Measurements from ENCODE around the gene XYLT1. TPM values are rescaled to one million over a fixed set of nuclear protein-coding genes. Genes with fewer than 3 reads are reported as not detected.

Gene XYLT1
- polyA plus RNA-seq, 1 of the 3 experiments (the other 2 are of a cell fraction), result 17.6 TPM

DNA sequence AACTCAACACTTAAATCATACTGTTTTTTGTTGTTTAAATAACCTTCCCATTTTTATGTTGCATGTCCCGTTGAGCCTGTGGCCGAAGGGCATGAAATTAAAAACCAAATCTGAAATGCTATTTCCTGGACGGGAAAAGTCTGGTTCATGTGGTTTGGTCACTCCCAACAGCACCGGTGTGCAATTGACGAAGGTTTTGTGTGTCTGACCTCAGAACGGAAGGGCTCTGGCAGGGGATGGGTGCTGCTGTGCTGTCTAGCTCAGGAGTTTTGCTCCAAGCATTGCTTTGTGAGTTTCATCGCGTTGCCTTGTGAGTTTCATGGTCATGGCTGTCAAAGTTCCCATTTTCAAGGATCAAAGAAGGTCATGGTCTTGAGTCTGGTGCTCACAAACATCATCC lies 363.3 kb downstream of the XYLT1 start:
- no peaks in the 10 kb centered on the region for H3K9me3 ChIP-seq
- no peak for DNase-seq
- POLR2A ChIA-PET, result no interaction called here
- peaks cover 8 to 27% of the 10 kb centered on the region in 2 experiments for H3K36me3 ChIP-seq (replicated peaks in 1 of 2; ENCODE audit: control insufficient read depth in 1 of 2, insufficient read depth in 2 of 2, low read length in 1 of 2)
- CTCF ChIA-PET, result no interaction called here
- H3K27ac ChIP-seq (ENCODE audit: low read depth in 2 of 2, low read length in 1 of 2), result no peak overlapping the region
- H3K9me2 ChIP-seq, result no peaks in the 10 kb centered on the region
- no peaks in the 10 kb centered on the region for H3K27me3 ChIP-seq (ENCODE audit: insufficient read depth)
- 71% methylated on average over 8 of the region's 8 CpGs for WGBS (ENCODE audit: low lambda C conversion rate)
- H3K4me3 ChIP-seq (ENCODE audit: low read depth in 2 of 2, low read length in 1 of 2), result no peak overlapping the region
- H3K79me2 ChIP-seq (ENCODE audit: insufficient read depth), result no peaks in the 10 kb centered on the region
- peaks cover 47% of the 10 kb centered on the region for H3F3A ChIP-seq (replicated peaks; ENCODE audit: insufficient read depth)
- peaks cover 8% of the 10 kb centered on the region; the same call in 1 of the 2 replicates for H4K20me1 ChIP-seq (ENCODE audit: insufficient read depth)
- H2AFZ ChIP-seq (ENCODE audit: low read depth), result no peak overlapping the region
- H3K4me1 ChIP-seq (ENCODE audit: control insufficient read depth in 1 of 2, insufficient read depth in 2 of 2, low read depth in 1 of 2, low read length in 1 of 2), result no peaks in the 10 kb centered on the region; a peak in 1 of 4 replicates
- H3K9ac ChIP-seq, result no peak overlapping the region
- TF ChIP-seq, protein P1, sequence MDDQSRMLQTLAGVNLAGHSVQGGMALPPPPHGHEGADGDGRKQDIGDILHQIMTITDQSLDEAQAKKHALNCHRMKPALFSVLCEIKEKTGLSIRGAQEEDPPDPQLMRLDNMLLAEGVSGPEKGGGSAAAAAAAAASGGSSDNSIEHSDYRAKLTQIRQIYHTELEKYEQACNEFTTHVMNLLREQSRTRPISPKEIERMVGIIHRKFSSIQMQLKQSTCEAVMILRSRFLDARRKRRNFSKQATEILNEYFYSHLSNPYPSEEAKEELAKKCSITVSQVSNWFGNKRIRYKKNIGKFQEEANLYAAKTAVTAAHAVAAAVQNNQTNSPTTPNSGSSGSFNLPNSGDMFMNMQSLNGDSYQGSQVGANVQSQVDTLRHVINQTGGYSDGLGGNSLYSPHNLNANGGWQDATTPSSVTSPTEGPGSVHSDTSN (IDR thresholded peaks at IDR 0.05), result no peak
- TF ChIP-seq SIN3A (IDR thresholded peaks at IDR 0.05; ENCODE audit: borderline replicate concordance, low read depth, low read length) (no peak), TAF1 (IDR thresholded peaks at IDR 0.05; ENCODE audit: borderline replicate concordance, low read depth, low read length) (no peak)
- TF ChIP-seq, protein P2, sequence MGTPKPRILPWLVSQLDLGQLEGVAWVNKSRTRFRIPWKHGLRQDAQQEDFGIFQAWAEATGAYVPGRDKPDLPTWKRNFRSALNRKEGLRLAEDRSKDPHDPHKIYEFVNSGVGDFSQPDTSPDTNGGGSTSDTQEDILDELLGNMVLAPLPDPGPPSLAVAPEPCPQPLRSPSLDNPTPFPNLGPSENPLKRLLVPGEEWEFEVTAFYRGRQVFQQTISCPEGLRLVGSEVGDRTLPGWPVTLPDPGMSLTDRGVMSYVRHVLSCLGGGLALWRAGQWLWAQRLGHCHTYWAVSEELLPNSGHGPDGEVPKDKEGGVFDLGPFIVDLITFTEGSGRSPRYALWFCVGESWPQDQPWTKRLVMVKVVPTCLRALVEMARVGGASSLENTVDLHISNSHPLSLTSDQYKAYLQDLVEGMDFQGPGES (IDR thresholded peaks at IDR 0.05; ENCODE audit: low read depth, low read length), result no peak
- TF ChIP-seq, protein P3, sequence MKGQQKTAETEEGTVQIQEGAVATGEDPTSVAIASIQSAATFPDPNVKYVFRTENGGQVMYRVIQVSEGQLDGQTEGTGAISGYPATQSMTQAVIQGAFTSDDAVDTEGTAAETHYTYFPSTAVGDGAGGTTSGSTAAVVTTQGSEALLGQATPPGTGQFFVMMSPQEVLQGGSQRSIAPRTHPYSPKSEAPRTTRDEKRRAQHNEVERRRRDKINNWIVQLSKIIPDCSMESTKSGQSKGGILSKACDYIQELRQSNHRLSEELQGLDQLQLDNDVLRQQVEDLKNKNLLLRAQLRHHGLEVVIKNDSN (IDR thresholded peaks at IDR 0.05; ENCODE audit: borderline replicate concordance, low read depth), result no peak
- H3K4me2 ChIP-seq, result no peak overlapping the region

DNA sequence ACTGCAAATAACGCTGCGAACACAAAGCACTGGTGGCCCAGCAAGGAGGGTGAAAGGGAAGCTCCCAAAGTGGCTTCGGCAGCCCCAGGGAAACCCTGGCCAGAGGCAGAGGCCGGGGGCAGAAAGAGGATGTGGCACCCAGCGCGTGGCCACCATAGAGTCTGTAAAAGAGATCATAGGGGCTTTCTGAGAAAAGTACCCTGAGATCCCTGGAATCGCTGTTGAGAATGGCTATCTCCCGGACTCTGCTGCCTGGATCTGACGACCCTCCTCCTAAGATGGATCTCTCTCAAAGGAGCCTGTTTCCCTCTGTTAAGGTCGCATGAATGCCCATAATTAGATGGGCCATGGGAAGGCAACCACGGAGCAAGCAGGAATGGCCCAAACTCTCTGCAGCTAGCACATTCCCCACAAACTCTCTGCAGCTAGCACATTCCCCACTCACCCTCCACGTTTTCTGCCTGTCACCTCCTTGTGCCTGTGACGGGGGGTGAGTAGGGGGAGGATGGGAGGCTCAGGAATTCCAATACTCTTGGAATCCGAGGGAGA lies 364.4 kb downstream of the XYLT1 start:
- no peaks in the 10 kb centered on the region for H3K9me3 ChIP-seq
- DNase-seq, result no peak
- H3K9me2 ChIP-seq, result no peaks in the 10 kb centered on the region
- H4K20me1 ChIP-seq (ENCODE audit: insufficient read depth), result peaks cover 4% of the 10 kb centered on the region; the same call in 1 of the 2 replicates
- H3F3A ChIP-seq (replicated peaks; ENCODE audit: insufficient read depth), result peaks cover 48% of the 10 kb centered on the region
- no peak overlapping the region for H3K4me2 ChIP-seq
- POLR2A ChIA-PET, result no interaction called here
- peaks cover 8 to 30% of the 10 kb centered on the region in 2 experiments for H3K36me3 ChIP-seq (replicated peaks in 1 of 2; ENCODE audit: control insufficient read depth in 1 of 2, insufficient read depth in 2 of 2, low read length in 1 of 2)
- H3K79me2 ChIP-seq (ENCODE audit: insufficient read depth), result no peaks in the 10 kb centered on the region
- no peaks in the 10 kb centered on the region; a peak in 1 of 4 replicates for H3K4me1 ChIP-seq (ENCODE audit: control insufficient read depth in 1 of 2, insufficient read depth in 2 of 2, low read depth in 1 of 2, low read length in 1 of 2)
- H3K9ac ChIP-seq, result no peak overlapping the region
- 83% methylated on average over 11 of the region's 14 CpGs for WGBS (ENCODE audit: low lambda C conversion rate)
- CTCF ChIA-PET, result no interaction called here
- no peaks in the 10 kb centered on the region for H3K27me3 ChIP-seq (ENCODE audit: insufficient read depth)
- no peak overlapping the region for H3K27ac ChIP-seq (ENCODE audit: low read depth in 2 of 2, low read length in 1 of 2)
- TF ChIP-seq NRF1 (IDR thresholded peaks at IDR 0.05; ENCODE audit: low read depth, low read length), result no peak
- TF ChIP-seq MXI1 (IDR thresholded peaks at IDR 0.05; ENCODE audit: low read depth, low read length), result no peak
- TF ChIP-seq YY1 (IDR thresholded peaks at IDR 0.05; ENCODE audit: low read depth), result no peak
- TF ChIP-seq, protein P4, sequence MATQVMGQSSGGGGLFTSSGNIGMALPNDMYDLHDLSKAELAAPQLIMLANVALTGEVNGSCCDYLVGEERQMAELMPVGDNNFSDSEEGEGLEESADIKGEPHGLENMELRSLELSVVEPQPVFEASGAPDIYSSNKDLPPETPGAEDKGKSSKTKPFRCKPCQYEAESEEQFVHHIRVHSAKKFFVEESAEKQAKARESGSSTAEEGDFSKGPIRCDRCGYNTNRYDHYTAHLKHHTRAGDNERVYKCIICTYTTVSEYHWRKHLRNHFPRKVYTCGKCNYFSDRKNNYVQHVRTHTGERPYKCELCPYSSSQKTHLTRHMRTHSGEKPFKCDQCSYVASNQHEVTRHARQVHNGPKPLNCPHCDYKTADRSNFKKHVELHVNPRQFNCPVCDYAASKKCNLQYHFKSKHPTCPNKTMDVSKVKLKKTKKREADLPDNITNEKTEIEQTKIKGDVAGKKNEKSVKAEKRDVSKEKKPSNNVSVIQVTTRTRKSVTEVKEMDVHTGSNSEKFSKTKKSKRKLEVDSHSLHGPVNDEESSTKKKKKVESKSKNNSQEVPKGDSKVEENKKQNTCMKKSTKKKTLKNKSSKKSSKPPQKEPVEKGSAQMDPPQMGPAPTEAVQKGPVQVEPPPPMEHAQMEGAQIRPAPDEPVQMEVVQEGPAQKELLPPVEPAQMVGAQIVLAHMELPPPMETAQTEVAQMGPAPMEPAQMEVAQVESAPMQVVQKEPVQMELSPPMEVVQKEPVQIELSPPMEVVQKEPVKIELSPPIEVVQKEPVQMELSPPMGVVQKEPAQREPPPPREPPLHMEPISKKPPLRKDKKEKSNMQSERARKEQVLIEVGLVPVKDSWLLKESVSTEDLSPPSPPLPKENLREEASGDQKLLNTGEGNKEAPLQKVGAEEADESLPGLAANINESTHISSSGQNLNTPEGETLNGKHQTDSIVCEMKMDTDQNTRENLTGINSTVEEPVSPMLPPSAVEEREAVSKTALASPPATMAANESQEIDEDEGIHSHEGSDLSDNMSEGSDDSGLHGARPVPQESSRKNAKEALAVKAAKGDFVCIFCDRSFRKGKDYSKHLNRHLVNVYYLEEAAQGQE (IDR thresholded peaks at IDR 0.05; ENCODE audit: low read depth, low read length), result no peak
- TF ChIP-seq SIN3A (IDR thresholded peaks at IDR 0.05; ENCODE audit: borderline replicate concordance, low read depth, low read length), result no peak
- TF ChIP-seq, protein P3 (IDR thresholded peaks at IDR 0.05; ENCODE audit: borderline replicate concordance, low read depth), result no peak
- TF ChIP-seq GABPA (IDR thresholded peaks at IDR 0.05; ENCODE audit: low read depth), result no peak
- no peak overlapping the region for H3K4me3 ChIP-seq (ENCODE audit: low read depth in 2 of 2, low read length in 1 of 2)
- no peak overlapping the region for H2AFZ ChIP-seq (ENCODE audit: low read depth)

Data from SK-N-SH (cell line).